ENCODE measurements around the gene RELCH.

RELCH gene

DNA sequence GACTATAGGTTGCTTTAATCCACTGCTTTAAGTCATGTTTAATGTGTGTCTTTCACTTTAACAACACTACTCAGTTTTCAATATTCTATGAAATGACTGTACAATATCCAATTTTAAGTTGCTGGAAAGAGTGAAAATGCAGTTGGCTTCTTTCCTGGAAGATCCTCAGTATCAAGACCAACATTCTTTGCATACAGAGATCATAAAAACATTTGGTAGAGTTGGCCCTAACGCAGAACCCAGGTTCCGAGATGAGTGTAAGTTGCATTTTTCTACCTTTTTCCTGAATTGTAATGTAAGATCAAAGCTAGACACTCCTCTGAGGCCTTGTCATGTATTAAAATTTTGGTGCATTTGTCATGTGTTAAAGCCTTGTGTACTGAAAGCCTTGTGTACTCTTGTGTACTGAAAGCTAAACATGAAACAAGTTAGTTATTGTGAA is 95.2 kb downstream of the RELCH start:
- no peak for DNase-seq (ENCODE audit: low read depth)
- H3K4me3 ChIP-seq (ENCODE audit: low read depth, low read length), result no peak overlapping the region
- TF ChIP-seq, protein P1, sequence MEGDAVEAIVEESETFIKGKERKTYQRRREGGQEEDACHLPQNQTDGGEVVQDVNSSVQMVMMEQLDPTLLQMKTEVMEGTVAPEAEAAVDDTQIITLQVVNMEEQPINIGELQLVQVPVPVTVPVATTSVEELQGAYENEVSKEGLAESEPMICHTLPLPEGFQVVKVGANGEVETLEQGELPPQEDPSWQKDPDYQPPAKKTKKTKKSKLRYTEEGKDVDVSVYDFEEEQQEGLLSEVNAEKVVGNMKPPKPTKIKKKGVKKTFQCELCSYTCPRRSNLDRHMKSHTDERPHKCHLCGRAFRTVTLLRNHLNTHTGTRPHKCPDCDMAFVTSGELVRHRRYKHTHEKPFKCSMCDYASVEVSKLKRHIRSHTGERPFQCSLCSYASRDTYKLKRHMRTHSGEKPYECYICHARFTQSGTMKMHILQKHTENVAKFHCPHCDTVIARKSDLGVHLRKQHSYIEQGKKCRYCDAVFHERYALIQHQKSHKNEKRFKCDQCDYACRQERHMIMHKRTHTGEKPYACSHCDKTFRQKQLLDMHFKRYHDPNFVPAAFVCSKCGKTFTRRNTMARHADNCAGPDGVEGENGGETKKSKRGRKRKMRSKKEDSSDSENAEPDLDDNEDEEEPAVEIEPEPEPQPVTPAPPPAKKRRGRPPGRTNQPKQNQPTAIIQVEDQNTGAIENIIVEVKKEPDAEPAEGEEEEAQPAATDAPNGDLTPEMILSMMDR (IDR thresholded peaks at IDR 0.05; ENCODE audit: control insufficient read depth, extremely low read depth, insufficient read depth), result no peak

DNA sequence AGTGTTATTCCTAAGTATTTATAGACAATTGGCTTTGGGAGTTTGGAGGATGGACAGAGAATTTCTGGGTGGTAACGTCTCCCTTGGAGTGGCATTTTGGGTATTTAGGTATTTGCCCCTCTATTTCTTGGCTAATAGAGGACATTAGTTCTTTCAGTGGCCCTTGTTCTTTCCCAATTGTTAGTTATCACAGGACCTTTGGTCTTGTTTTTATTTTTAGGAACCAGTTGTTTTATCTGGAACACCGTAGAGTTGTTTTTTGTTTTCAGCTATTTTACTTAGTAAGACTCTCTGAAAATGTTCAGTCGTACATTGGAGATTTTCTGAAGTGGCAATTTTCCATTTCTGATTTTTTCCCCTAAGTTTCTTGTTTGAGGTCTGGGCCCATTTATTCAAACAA is 97.6 kb downstream of the RELCH start:
- TF ChIP-seq, protein P1 (IDR thresholded peaks at IDR 0.05; ENCODE audit: control insufficient read depth, extremely low read depth, insufficient read depth), result no peak
- DNase-seq (ENCODE audit: low read depth), result no peak
- H3K4me3 ChIP-seq (ENCODE audit: low read depth, low read length), result no peak overlapping the region

DNA sequence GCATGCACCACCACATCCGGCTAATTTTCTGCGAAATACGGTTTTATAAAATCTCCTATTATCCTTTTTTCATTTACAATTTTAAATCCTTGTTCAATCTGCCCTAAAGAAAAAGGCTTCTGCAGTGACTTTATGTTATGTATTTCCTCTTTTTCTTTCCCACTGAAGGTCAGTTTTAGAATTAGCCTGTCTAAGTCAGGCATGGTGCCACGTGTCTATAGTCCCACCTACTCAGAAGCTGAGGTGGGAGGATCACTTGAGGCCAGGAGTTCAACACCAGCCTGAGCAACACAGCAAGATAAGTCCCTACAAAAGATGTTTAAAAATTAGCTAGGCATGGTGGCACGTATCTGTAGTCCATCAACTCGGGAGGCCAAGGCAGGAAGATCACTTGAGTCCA is 98.2 kb downstream of the RELCH start:
- no peak overlapping the region for H3K4me3 ChIP-seq (ENCODE audit: low read depth, low read length)
- TF ChIP-seq, protein P1 (IDR thresholded peaks at IDR 0.05; ENCODE audit: control insufficient read depth, extremely low read depth, insufficient read depth), result no peak
- no peak for DNase-seq (ENCODE audit: low read depth)

DNA sequence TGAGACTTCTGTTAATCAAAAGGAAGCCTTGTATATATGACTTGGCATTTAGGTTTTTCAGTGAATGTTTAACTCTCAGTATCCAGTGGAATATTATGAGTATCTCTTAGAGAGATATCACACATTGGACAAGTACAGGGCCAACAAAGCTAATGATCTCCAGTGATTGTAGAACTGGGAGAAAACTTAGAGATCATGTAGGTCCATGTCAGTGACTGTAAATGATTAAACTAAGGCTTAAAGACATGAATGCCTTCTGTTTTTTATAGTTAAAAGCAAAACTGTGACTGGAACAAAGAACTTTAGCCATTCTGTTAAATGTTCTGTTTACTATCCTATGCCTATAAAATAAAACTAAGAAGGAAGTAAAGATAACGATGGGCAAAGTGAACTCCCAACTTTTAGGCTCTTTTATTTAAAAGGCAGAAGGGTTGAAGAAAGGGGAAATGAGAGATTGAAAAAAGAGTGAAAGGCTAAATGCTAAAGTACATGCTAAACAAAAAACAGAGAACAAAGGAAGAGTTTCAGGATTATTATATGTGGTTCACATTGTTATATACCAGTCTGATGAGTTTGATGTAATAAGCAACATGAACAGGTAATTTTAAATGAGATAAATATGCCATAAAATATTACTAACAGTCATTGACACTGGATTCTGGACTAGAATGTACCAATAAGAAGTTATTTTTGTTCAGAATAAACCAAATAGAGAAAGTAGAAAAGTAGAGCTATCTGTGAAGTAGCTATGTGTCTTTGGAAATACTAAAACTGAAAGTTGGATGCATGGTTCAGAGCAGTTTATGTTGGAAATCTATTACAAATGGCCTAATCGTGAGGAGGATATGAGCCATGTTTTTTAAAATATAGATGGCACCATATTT is 101.0 kb downstream of the RELCH start:
- H3K4me3 ChIP-seq (ENCODE audit: low read depth, low read length), result no peak overlapping the region
- TF ChIP-seq, protein P1 (IDR thresholded peaks at IDR 0.05; ENCODE audit: control insufficient read depth, extremely low read depth, insufficient read depth), result no peak
- DNase-seq (ENCODE audit: low read depth), result no peak

DNA sequence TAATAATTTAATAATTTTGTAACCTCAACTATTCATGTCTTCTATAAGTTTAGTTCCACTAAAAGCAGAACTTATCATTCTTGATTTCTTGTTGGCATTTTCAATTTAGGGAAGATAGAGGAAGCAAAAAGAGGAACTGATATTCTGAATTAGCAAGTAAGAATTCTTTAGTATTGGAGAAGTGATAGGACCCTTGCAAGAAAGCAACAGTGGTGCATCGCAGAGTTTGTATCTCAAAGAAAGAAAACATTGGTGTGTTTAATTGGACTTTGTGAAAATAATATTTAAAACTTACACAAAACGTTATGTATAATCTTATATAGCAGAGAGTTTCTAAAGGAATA is 101.6 kb downstream of the RELCH start:
- TF ChIP-seq, protein P1 (IDR thresholded peaks at IDR 0.05; ENCODE audit: control insufficient read depth, extremely low read depth, insufficient read depth), result no peak
- no peak for DNase-seq (ENCODE audit: low read depth)

DNA sequence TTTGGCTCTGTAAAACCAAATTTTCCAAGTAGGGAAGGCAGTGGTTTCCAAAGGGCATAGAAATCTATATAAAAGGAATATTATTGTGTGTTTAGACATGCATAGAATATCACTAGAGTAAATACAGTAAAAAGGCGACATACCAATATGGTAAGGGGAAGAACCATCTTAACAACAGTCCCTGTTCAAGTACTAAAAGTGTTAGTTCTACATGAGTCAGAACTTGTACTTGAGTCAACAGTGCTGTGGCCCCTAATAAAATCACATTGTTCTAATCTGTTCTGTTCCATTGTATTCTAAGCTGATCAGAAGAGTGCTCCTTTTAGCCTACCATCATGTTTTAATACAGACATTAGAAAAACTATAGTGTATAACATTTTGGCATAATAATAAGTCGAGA is 102.0 kb downstream of the RELCH start:
- TF ChIP-seq, protein P1 (IDR thresholded peaks at IDR 0.05; ENCODE audit: control insufficient read depth, extremely low read depth, insufficient read depth), result no peak
- H3K4me3 ChIP-seq (ENCODE audit: low read depth, low read length), result no peak overlapping the region
- no peak for DNase-seq (ENCODE audit: low read depth)

More for the DNA sequence above, 101.6 kb downstream of the RELCH start:
- H3K4me3 ChIP-seq (ENCODE audit: low read depth, low read length), result no peak overlapping the region

DNA sequence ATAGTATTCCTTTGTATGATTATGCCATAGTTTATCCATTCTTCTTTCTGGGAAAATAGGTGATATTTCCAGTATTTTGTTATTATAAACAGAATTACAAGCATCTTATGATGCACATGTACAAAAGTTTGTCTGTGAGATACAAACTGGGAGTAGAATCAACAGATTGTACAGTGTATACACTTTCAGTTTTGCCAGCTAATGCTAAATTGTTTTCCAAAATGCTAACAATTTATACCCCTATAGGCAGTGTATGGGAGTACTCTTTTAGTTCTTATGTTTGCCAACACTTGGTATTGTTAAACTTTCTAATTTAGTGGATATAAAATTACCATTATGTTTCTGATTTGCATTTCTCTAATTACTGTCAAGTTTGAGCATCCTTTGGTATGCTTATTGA is 107.0 kb downstream of the RELCH start:
- H3K4me3 ChIP-seq (ENCODE audit: low read depth, low read length), result no peak overlapping the region
- no peak for DNase-seq (ENCODE audit: low read depth)
- TF ChIP-seq, protein P1 (IDR thresholded peaks at IDR 0.05; ENCODE audit: control insufficient read depth, extremely low read depth, insufficient read depth), result no peak
